ENCODE measurements around the gene NHLH2.

NHLH2 gene

DNA sequence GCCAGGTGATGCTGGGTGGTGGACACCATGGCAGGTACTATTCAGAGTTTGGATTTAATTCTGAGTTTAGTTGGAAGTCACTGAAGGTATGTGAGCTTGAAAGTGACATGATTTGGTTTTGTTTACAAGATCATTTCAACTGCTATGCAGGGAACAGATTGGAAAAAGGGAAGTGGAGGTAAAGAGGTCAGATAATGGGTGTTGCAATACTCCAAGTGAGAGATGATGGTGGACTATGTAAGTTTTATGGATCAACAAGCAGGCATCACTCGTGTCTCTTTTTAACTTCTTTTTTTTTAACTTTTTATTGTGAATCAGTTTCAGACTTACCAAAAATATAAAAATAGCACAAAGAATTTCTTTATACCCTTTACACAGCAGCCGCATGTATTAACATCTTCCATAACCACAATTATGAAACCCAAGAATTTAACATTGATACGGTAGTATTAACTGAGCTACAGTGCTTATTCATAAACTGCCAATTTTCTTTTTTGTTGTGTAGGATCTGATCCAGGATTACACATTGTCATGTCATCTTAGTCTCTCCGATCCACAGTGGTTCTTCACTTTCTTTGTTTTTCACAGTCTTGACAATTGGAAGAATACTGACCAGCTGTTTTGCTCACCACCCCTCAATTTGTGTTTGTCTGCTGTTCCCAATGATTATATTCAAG, 24.9 kb upstream of the NHLH2 start:
- TF ChIP-seq, protein P1, sequence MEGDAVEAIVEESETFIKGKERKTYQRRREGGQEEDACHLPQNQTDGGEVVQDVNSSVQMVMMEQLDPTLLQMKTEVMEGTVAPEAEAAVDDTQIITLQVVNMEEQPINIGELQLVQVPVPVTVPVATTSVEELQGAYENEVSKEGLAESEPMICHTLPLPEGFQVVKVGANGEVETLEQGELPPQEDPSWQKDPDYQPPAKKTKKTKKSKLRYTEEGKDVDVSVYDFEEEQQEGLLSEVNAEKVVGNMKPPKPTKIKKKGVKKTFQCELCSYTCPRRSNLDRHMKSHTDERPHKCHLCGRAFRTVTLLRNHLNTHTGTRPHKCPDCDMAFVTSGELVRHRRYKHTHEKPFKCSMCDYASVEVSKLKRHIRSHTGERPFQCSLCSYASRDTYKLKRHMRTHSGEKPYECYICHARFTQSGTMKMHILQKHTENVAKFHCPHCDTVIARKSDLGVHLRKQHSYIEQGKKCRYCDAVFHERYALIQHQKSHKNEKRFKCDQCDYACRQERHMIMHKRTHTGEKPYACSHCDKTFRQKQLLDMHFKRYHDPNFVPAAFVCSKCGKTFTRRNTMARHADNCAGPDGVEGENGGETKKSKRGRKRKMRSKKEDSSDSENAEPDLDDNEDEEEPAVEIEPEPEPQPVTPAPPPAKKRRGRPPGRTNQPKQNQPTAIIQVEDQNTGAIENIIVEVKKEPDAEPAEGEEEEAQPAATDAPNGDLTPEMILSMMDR (IDR thresholded peaks at IDR 0.05; ENCODE audit: control insufficient read depth, insufficient read depth, low read depth, low read length, missing control alignments) = no peak
- H3K4me3 ChIP-seq (ENCODE audit: control insufficient read depth, low read depth, low read length) = no peak overlapping the region
- no peak for DNase-seq (ENCODE audit: low read depth)

GRCh38 chr1:115862403-115862802, 21.5 kb upstream of the NHLH2 start:
- no peak overlapping the region for H3K4me3 ChIP-seq (ENCODE audit: control insufficient read depth, low read depth, low read length)
- no peak for DNase-seq (ENCODE audit: low read depth)
- TF ChIP-seq, protein P1 (IDR thresholded peaks at IDR 0.05; ENCODE audit: control insufficient read depth, insufficient read depth, low read depth, low read length, missing control alignments) = no peak

DNA sequence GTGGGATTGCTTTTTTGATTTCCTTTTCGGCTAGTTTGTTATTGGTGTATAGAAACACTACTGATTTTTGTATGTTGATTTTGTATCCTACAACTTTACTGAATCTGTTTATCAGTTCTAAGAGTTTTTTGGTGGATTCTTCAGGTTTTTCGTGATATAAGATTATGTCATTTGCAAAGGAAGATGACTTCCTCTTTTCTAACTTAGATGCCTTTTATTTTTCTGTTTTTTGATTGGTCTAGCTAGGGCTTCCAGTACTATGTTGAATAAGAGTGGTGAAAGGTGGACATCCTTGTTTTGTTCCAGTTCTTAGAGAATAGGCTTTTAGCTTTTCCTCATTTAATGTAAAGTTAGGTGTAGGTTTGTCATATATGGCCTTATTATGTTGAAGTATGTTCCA, 13.1 kb upstream of the NHLH2 start:
- TF ChIP-seq, protein P1 (IDR thresholded peaks at IDR 0.05; ENCODE audit: control insufficient read depth, insufficient read depth, low read depth, low read length, missing control alignments) = no peak
- H3K4me3 ChIP-seq (ENCODE audit: control insufficient read depth, low read depth, low read length) = no peak overlapping the region
- no peak for DNase-seq (ENCODE audit: low read depth)

- DNase-seq (ENCODE audit: low read depth) = no peak
- TF ChIP-seq, protein P1 (IDR thresholded peaks at IDR 0.05; ENCODE audit: control insufficient read depth, insufficient read depth, low read depth, low read length, missing control alignments) = no peak
- H3K4me3 ChIP-seq (ENCODE audit: control insufficient read depth, low read depth, low read length) = no peak overlapping the region
Measured at GRCh38 chr1:115850937-115851336, 10.0 kb upstream of the NHLH2 start.

- no peak for DNase-seq (ENCODE audit: low read depth)
- TF ChIP-seq, protein P1 (IDR thresholded peaks at IDR 0.05; ENCODE audit: control insufficient read depth, insufficient read depth, low read depth, low read length, missing control alignments) = no peak
- H3K4me3 ChIP-seq (ENCODE audit: control insufficient read depth, low read depth, low read length) = no peak overlapping the region
Measured at GRCh38 chr1:115847787-115848186, 6.9 kb upstream of the NHLH2 start.

GRCh38 chr1:115842948-115843347, 2.0 kb upstream of the NHLH2 start:
- no peak for DNase-seq (ENCODE audit: low read depth)
- H3K4me3 ChIP-seq (ENCODE audit: control insufficient read depth, low read depth, low read length) = no peak overlapping the region
- TF ChIP-seq, protein P1 (IDR thresholded peaks at IDR 0.05; ENCODE audit: control insufficient read depth, insufficient read depth, low read depth, low read length, missing control alignments) = no peak

All from AG09309 (cell line).